SK-MEL-5 (cell line): Measurements from ENCODE around the gene PCSK1. TPM values are rescaled to one million over a fixed set of nuclear protein-coding genes. Genes with fewer than 3 reads are reported as not detected.

ENCODE experiments used
- DNase-seq: peaks from one replicate; pipeline ENCODE4 v3.0.0-alpha.2; 2016; ENCODE audit warnings: low read depth, low spot score
- in situ Hi-C: cut with HindIII; loops from 2 replicates; pipeline ENCODE4 v1.10.0; 2016; ENCODE audit warnings: low sequenced_read_pairs, high pct_unique_total_duplicates, low pct_unique_long_range_greater_than_20kb
- polyA plus RNA-seq, 2 experiments: library from polyadenylated mRNA; depleted of rRNA; stranded (reverse); fragments of >200 nt; gene quantifications; 2 replicates each; pipeline ENCODE4 v1.2.3, GENCODE V29; 2015
- total RNA-seq: library from RNA; depleted of rRNA; stranded (reverse); fragments of >200 nt; shearing (Covaris generic); gene quantifications from 2 replicates; pipeline ENCODE4 v1.2.3, GENCODE V29; 2014; rRNA removed

Gene PCSK1
- total RNA-seq, result 10.9 and 13.6 TPM in 2 replicates
- 7.5 and 11.0 TPM in 2 replicates for polyA plus RNA-seq (2015; cell fraction: cytosol; rRNA removed)
- 3.0 and 9.2 TPM in 2 replicates for polyA plus RNA-seq (2015; cell fraction: nucleus; rRNA removed)

DNA sequence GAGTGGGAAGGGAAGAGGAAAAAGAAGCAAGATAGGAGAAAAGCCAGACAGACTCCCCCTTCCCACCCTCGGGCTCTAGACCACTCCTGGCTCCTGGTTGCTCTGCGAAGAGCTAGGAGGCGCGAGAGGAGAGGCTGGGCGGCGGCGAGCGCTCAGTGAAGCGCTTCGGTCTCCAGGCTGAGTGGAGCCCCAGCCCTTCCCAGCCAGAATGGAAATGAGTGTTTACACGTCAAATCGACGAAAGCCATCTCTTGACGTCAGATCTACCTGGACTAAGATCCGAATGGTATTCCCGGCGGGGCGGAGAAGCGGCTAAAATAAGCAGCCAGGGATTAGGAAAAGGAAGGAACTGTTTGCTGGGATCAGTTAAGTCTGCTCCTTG is at the start of gene PCSK1:
Gene PCSK1 (minus strand): TSS at position 183 of the 382 bp plus-strand sequence. CDS start 206 bp downstream, outside the sequence.
- DNase-seq, result no peak
- in situ Hi-C loops, result no loop called here

DNA sequence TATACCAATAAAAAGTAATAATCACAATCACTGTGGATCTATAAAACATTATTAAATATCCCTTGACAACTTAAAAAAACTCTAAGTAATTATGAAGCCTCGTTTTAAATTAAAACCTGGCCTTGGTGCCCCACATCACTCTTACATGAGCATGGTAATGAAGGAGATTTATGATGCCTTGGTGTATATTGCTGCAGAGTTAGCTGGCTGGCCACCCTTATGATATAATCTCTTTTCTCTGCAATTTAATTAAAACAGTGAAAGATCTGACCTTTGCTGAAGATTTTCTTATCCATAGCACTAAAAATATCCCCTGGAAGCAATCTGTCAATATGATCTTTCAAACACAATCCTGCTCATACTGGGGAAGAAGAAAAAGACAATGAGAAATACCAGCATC is 48.8 kb upstream of the PCSK1 start:
- in situ Hi-C loops, result no loop called here
- DNase-seq, result no peak

DNA sequence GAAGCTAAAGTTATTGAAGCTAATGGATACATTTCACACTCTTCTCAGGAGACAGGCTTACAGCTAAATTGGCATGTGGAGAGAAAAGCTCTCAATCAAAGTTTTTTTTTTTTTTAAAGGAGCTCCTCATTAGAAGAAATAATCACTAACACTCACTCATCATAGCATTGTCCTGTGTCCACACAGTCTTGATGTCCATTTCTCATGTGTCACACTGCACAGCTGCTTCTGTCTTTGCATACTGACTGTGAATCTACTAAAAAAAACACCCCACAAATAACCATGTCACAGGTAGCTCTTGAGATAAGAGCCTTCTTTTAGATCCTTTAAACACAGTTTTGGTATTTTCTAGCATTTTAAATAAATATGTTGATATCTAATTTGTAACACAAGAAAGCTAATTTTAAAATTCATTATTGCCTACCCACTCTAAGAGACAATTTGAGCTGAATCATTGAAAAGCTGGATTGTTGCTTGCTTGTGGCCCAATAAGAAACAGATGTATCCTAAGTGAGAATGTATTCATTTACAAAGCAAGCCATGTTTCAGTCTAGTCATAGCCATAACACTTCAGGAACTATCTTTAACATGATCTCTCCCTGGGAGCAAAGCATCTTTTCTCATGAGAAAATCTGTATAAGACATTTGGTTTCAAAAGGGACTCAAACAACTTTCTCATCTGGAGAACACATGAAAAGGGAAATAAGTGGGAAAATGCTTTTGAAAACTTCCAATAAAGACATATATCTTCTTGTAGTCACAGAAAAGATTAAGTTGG is 48.1 kb upstream of the PCSK1 start:
- in situ Hi-C loops, result no loop called here
- DNase-seq, result no peak

DNA sequence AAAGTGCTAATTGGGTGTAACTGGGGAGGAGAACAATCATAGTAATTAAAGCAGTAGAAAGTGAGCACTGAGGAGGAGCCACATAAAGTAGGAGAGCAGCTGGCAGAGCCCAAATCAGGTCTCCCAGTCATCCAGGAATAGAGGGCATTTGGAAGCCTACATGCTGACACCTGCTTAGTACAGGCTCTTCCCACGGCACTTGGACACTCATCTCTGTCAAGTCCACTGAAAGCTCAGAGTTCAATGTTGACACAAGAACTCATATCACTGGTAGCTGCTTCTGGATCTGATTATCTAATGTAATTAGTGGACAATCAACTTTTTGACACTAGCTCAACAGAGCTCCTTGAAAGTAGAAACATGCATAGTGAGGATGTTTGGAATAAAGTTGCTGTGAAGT is 45.9 kb upstream of the PCSK1 start:
- no peak for DNase-seq
- in situ Hi-C loops, result no loop called here

DNA sequence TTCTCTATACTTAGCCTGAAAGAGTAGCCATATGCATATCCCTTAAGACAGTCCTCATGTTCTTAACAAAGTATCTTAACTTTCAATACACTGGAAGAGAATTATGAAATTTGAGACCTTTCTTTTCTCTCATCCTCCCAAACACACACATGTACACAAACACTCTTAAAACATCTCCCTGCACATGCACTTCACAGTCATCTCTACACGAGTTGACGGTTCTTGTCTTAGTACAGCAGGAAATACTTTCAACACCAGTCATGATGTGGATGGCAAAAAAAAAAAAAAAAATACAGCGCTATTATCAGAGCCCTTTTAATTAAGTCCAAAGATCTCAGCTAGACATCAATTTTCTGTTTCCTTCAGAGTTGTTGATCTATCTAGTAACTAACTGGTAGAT is 43.6 kb upstream of the PCSK1 start:
- in situ Hi-C loops, result no loop called here
- no peak for DNase-seq

DNA sequence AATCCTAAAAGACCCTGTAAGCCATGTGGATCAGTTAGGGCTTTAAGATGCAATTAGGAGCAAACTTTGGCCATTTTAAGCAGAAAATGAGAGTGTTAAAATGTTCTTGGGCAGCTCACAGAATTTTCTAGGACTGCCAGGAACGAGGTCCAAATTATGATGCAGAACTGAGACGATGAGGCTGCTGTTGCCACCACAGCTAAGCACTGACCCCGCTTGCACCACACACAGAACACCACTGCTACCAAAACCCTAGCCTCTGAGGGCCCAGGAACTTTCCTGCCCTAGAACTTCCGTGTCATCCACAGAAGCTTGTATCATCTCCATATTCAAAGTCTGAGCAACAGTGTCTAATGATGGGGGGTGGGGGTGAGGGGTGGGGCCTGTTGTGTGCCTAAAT is 41.0 kb upstream of the PCSK1 start:
- in situ Hi-C loops, result no loop called here
- DNase-seq, result no peak

DNA sequence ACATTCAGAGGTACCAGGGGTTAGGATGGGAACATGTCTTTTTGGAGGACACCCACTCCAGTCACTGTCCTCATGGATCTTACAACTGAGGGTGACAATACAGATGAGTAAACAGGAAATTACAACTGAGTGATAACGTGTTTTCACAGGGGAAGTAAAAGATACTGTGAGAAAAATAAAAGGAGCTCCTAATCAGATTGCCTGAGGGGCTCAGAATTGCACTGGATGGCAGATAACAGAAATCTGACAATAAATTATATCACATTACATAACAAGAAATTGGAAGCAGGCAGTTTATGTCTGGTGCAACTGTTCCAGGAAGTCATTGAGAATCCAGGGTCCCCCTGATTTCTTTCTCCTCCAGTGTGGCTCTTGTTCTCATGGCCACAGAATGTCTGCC is 40.1 kb upstream of the PCSK1 start:
- DNase-seq, result no peak
- in situ Hi-C loops, result no loop called here

DNA sequence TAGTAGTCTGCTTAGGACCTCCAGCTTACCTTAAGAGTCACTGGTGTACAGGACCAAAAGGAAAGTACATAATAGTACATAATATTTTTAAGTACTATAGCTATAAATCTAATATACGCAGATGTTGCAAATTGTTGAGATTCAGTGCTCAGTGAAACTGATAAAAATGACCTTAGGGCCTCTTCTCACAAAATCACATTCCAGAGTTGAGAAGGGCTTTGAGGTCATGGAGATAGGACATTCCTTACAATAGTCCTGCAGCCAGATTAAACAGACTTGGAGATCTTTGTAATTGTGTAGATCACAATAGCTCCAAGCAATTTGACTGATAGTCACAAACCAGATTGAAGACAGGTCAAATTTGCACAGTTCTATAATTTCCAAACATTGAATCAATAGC is 37.7 kb upstream of the PCSK1 start:
- in situ Hi-C loops, result no loop called here

DNA sequence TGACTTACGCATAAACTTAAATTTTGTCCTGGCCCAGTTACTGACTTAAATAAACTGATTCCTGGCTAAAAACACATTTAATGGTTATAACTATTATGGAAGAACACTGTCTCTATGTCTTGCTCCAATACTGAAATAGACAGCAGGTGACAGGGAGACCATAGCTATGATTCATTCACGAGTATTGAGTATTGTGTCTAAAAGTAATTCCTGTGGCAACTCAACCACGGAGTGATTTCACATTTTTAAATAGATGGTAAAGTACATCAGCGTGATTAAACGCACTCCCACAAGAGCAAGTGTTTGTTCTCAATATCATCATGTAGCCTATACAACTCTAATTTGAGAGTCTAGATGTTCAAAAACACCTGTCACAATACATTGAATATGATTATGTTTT is 35.9 kb upstream of the PCSK1 start:
- in situ Hi-C loops, result no loop called here
- no peak for DNase-seq

More for the DNA sequence above, 37.7 kb upstream of the PCSK1 start:
- no peak for DNase-seq

DNA sequence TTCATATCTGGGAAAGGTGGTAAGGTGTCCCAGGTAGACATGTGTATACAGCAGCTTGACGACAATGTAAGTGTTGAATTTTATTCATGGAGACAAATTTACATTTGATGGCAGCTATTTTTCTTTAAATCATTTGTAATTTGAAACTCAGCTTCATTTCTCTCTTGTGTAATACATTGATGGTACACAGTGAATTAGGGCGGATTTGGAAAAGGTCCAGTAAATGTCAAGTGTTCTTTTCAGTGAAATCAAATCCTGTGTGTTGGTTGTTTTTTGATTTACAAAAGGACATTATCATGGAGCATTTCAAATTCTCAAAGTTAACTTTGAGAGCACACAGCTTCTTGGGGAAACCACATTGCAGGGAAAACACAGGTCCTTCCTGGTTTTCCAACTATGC is 30.0 kb upstream of the PCSK1 start:
- no peak for DNase-seq
- in situ Hi-C loops, result no loop called here

DNA sequence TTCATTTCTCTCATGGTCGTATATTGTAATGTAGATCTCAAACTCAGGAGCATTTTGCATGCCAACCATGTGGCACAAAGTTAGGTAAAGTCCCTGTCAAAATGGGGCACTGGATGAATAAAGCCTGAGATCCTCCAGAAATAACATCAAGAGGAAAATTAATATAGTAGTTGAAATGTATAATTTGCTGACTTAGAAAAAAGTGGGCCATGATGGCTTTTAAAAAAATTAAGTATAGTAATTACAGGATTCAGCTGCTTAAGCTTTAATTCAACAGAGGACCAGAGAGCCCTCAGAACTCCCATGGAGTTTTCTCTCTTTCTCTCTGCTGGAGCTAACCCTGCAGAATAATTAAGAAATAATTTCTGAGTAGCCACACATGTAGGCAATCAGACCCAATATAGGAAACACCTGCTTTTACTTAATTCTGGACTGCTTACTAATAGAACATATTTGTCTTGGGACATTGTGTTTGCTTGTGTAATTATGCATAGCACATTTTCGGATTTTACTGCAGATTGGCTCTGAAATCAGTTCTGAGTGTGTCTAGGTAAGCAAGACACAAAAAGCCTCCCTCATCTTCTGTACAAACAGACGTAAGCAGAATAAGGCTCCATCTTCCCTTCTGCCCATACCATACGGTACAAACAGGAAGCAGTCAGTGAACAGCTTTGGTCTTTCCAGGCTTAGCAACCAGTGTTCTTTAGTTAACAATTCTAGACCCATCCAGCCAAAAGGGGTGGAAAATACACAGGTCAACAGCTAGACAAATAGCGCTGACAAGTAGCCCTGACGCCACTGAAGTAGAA is 26.5 kb upstream of the PCSK1 start:
- in situ Hi-C loops, result no loop called here

DNA sequence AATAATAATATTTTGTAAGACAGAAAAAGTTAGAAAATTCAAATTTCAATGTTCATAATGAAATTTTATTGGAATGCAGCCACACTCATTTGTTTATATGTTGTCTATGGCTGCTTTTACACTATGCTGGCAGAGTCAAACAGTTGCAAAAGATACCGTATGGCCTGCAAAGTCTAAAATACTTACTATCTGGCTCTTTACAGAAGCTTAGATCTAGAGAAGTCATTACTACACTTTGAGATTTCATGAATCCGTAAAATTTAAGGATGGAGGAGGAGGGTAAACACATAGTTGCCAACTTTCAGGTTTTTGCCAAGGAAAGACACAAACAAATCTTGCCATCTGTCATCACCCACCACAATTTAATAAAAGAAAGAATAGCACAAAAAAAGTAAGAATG is 25.1 kb upstream of the PCSK1 start:
- no peak for DNase-seq
- in situ Hi-C loops, result no loop called here

More for the DNA sequence above, 26.5 kb upstream of the PCSK1 start:
- DNase-seq, result no peak

DNA sequence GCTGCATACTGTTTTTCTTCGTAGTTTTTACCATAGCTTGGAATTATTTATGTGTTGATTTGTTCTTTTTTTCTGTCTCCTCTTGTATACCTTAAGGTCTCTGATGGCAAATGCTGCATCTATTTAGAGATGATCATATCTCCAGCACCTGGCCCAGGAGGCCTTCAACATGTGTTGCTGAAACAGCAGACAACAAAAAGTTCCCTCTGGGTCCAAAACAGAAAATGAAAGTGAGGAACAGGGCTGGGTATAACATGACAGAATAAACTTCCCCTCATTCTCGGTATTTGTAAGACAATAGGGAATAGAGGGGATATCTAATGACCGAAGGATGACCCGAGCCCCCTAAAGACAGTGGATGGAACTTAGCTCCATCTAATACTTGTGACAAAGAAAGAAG is 22.7 kb upstream of the PCSK1 start:
- in situ Hi-C loops, result no loop called here
- DNase-seq, result no peak

DNA sequence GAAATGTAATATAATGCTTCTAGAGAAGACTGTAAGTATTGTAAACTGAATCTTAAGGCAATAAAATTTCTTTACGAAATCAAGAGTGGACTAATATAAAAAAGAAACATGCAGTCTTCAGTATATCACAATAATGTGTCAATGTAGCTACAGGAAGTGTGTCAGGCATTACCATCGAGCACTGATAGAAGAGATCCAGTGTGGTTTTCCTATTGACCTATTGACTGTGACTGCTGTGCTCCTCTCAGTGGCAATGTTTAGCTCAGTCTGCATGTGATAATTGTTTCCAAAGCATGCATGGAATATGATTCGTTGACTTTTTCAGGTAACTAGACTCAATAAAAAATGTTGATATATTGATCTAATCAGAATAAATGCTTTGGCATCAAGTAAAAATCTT is 20.3 kb upstream of the PCSK1 start:
- DNase-seq, result no peak
- in situ Hi-C loops, result no loop called here

DNA sequence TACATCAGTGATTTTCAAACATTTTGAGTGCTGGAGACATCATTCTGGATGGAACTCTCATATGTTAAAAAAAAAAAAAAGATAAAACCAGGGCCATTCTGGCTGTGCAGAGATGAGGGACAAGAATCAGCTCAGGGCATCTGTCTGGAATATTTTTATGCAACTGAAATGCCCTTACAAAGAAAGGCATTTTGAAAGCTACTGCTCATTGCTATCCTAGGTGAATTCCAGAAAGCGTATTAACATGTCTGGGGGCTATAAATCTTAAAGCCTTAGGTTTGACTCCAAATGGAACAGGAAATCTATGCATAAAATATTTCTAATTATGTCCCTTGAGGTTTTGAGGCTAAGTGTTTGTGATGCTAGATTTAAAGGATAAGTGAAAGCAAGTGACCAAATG is 14.9 kb upstream of the PCSK1 start:
- DNase-seq, result no peak

DNA sequence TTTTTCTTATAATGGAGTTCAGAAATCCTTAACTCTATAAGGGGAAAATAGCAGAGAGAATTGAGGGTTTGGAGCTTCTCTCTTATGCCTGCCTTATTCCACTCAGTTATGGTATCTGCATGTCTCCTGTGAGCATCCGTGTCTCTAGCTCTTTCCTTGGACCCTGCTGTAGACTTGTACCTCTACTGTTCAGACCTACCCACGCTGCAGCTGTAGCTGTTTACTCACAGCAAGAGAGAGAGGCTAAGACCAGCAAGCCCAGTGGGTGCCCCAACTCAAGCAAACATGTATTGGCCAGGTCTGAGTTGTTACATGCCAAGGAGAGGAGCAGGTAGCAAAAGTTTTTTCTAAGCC is 7.1 kb upstream of the PCSK1 start:
- DNase-seq, result no peak
- in situ Hi-C loops, result no loop called here

More for the DNA sequence above, 14.9 kb upstream of the PCSK1 start:
- in situ Hi-C loops, result no loop called here

DNA sequence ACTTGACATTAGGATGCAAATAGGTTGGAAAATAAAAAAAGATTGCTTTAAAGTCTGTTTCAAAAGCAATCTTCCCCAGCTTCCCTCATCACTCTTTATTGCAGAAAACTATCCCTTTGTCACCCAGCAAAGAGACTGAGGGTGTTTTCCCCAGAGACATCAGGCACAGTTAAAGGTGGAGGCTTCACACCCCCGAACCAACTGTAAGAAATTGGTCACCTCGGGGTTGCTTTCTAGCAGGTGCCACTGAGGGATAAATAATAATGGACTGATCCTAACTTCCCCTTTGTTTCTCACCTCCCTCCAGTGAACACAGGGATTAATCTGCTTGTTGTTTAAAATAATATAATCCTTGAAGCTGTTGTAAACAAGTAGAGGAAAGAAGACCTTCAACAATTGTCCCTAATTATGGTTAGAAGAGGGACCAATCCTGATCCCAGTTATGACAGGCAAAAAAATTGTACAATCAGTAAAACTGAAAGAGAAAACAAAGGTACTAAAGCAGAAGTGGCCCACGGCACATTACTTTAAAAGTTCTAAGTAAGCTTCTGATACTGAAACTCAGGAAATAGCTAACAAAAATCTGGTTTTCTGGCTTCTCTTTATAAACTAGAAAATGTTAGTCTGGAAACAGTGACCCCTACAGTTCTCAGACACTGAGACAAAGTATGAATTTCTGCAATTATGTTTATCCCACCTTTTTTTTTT is 6.6 kb upstream of the PCSK1 start:
- in situ Hi-C loops, result no loop called here
- DNase-seq, result peak; percentile 4

DNA sequence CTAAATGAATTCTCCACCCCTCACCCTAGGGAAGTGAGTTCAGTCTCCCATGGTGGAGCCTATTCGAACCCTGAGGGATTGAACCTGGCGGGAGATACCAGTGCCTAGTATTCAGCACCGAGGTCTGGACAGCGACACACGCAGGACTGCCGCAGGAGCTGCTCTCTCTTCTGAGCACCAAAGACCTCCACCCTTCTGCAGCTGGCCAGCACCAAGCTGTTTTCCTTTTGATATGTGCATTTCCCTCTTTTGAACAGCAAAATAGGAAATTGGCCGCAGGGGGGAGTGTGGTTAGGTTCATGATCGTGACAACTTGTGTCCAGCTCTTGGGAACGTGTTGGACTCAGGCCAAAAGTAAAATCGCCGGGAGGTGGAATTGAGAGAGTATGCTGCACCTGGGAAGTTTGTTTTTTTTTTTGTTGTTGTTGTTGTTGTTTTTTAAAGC is 1.2 kb upstream of the PCSK1 start:
- peak; percentile 88 for DNase-seq
- in situ Hi-C loops, result no loop called here
